CD4-positive, CD25-positive, alpha-beta regulatory T cell (primary cell): Measurements from ENCODE around the gene DGKZ. TPM values are rescaled to one million over a fixed set of nuclear protein-coding genes. Genes with fewer than 3 reads are reported as not detected.

Source experiments
- ATAC-seq, 2 donors: fragments of 150-1000 bp; cut with Tn5 transposase; one replicate each; pipeline ENCODE4 v1.10.0; 2021; ENCODE audit warnings: low read depth in 2 of 2, moderate number of reproducible peaks in 2 of 2, moderate library complexity in 1 of 2
- DNase-seq, 3 donors: peaks; one replicate each; pipeline versions ENCODE4 v3.0.0 to v3.0.0-alpha.2; 2012 to 2022; ENCODE audit warnings: mixed read lengths in 1 of 3
- H3K27ac ChIP-seq: one replicate; pipeline ENCODE4 v1.7.0; 2013; ENCODE audit warnings: mild to moderate bottlenecking, low read length; ENCODE audit not compliant: insufficient read depth, poor library complexity, severe bottlenecking
- H3K27me3 ChIP-seq: one replicate; pipeline ENCODE4 v1.7.0; 2013; ENCODE audit warnings: low read length; ENCODE audit not compliant: control insufficient read depth, insufficient read depth
- H3K36me3 ChIP-seq: one replicate; pipeline ENCODE4 v1.7.0; 2013; ENCODE audit warnings: mild to moderate bottlenecking, low read length, moderate library complexity; ENCODE audit not compliant: control insufficient read depth, insufficient read depth
- H3K4me1 ChIP-seq: 2 replicates; pipeline ENCODE4 v1.7.0; 2013; ENCODE audit warnings: mild to moderate bottlenecking, low read length; ENCODE audit not compliant: insufficient read depth, control insufficient read depth, poor library complexity, severe bottlenecking
- H3K4me3 ChIP-seq: one replicate; pipeline ENCODE4 v1.7.0; 2013; ENCODE audit warnings: low read depth, mild to moderate bottlenecking, low read length, moderate library complexity
- H3K9me3 ChIP-seq, 2 experiments: 1 replicate in 1 of 2; 2 replicates in 1 of 2; pipeline ENCODE4 v1.7.0; 2013; ENCODE audit warnings: low read length in 2 of 2, mild to moderate bottlenecking in 1 of 2, moderate library complexity in 1 of 2; ENCODE audit not compliant: control insufficient read depth in 2 of 2
- H3K27ac Mint-ChIP-seq, 3 donors: one replicate each; pipeline ENCODE4 v1.8.0; 2020 to 2022; ENCODE audit warnings: mild to moderate bottlenecking in 3 of 3, mixed read lengths in 3 of 3, moderate library complexity in 2 of 3
- H3K27me3 Mint-ChIP-seq: one replicate; pipeline ENCODE4 v1.8.0; 2022; ENCODE audit warnings: mild to moderate bottlenecking, mixed read lengths
- H3K36me3 Mint-ChIP-seq: one replicate; pipeline ENCODE4 v1.8.0; 2020; ENCODE audit warnings: mixed read lengths
- H3K4me1 Mint-ChIP-seq, 4 donors: one replicate each; pipeline ENCODE4 v1.8.0; 2020 to 2022; ENCODE audit warnings: mixed read lengths in 4 of 4, mild to moderate bottlenecking in 1 of 4
- H3K4me3 Mint-ChIP-seq, 4 donors: one replicate each; pipeline ENCODE4 v1.8.0; 2020 to 2022; ENCODE audit warnings: mild to moderate bottlenecking in 4 of 4, mixed read lengths in 4 of 4, moderate library complexity in 3 of 4
- H3K9me3 Mint-ChIP-seq, 7 donors: one replicate each; pipeline ENCODE4 v1.8.0; 2020 to 2022; ENCODE audit warnings: mixed read lengths in 7 of 7, mild to moderate bottlenecking in 3 of 7, moderate library complexity in 2 of 7
- polyA plus RNA-seq, 4 donors: library from polyadenylated mRNA; unstranded; fragments of 300-500 nt; fragmentation: Illumina TruSeq; gene quantifications; one replicate each; pipeline ENCODE4 v1.2.3, GENCODE V29; 2021
- total RNA-seq: library from RNA; stranded (reverse); gene quantifications from one replicate; pipeline ENCODE4 v1.2.3, GENCODE V29; 2022

The DGKZ gene
- total and polyA plus RNA-seq, 5 donors from 2014 or later = 36.6 to 234 (median 46.3) TPM

DNA sequence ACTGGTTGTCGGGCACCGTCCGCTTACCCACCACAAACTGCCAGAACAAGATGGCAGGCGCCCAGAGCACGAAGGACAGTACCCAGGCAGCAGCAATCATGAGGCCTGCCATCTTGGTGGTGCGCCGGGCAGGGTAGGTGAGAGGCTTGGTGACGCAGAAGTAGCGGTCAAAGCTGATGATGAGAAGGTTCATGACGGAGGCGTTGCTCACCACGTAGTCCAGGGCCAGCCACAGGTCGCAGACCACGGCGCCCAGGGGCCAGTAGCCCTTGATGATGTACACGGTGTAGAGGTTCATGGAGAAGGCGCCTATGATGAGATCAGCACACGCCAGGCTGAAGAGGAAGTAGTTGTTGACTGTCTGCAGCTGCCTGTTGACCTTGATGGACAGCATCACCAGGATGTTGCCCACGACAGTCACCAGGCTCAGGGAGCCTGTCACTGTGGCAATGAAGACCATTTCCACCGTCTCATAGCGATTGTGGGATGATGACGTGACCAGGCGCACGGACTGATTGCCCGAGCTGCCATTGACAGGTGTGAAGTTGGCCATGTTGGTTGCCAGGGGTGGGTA lies 38.8 kb downstream of the DGKZ start:
- Histone ChIP-seq H3K4me3 (no peak overlapping the region), H3K27me3 (peaks cover 25% of the 10 kb centered on the region), H3K9me3 (no peaks in the 10 kb centered on the region), H3K36me3 (no peaks in the 10 kb centered on the region), H3K4me1 (peaks cover 35% of the 10 kb centered on the region), H3K27ac (no peak overlapping the region)
- Mint-ChIP-seq H3K4me1 (peaks cover 0 to 32% (median 3%) of the 10 kb centered on the region in 4 donors), H3K4me3 (peak overlapping the region in 1 of 4 donors; percentile 34), H3K36me3 (no peaks in the 10 kb centered on the region), H3K27ac (no peak overlapping the region), H3K9me3 (peaks cover 0 to 3% (median 0%) of the 10 kb centered on the region in 7 donors), H3K27me3 (peaks cover 64% of the 10 kb centered on the region)
- DNase-seq = no peak
- no peak for ATAC-seq

DNA sequence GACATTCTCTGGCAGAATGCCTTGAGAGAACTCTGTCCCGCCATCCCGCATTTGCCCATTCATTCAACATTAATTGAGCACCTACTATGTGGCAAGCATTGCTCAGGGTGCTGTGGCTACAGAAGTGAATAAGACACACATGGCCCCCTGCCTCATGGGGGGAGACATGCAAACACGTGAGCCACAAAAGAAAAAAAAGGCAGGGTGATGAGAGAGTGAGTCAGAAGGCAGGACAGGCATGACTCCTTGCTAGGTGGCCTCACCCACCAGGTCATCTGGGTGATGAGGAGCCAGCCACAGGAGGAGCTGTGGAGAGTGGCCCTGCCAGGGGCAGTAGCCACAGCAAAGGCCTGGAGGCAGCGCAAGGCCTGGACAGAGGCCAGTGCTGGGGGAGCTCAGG lies 39.4 kb downstream of the DGKZ start:
- ATAC-seq = no peak
- Histone ChIP-seq H3K36me3 (no peaks in the 10 kb centered on the region), H3K27me3 (peaks cover 25% of the 10 kb centered on the region), H3K9me3 (no peaks in the 10 kb centered on the region), H3K4me1 (peaks cover 38% of the 10 kb centered on the region), H3K27ac (no peak overlapping the region), H3K4me3 (no peak overlapping the region)
- Mint-ChIP-seq H3K36me3 (no peaks in the 10 kb centered on the region), H3K4me3 (peak overlapping the region in 1 of 4 donors; percentile 34), H3K4me1 (peaks cover 0 to 32% (median 3%) of the 10 kb centered on the region in 4 donors), H3K9me3 (peaks cover 0 to 3% (median 0%) of the 10 kb centered on the region in 7 donors), H3K27ac (peak overlapping the region in 1 of 3 donors; percentile 59), H3K27me3 (peaks cover 64% of the 10 kb centered on the region)
- no peak for DNase-seq

DNA sequence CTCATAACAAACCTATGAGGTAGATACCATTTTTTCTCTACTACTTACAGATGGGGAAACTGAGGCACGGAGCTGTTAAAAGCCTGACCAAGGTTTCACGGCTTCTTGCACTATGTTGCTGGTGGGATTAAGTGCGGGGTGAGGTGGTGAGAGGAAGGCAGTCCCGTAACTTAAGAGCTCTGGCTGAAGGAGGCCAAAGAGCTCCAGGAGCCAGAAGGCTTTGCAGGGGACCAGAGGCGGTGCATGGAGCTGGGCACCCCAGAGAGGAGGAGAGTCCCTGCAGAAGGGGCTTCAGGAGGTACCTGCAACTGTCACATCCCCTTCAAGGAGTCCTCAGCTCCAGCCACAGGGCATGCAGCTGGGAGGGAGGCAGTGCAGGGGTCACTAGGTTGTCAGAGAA lies 40.2 kb downstream of the DGKZ start:
- H3K4me1 ChIP-seq = peaks cover 38% of the 10 kb centered on the region
- no peaks in the 10 kb centered on the region for H3K9me3 ChIP-seq
- Mint-ChIP-seq H3K27ac (no peak overlapping the region), H3K36me3 (no peaks in the 10 kb centered on the region), H3K4me1 (peaks cover 0 to 27% (median 3%) of the 10 kb centered on the region in 4 donors), H3K27me3 (peaks cover 58% of the 10 kb centered on the region), H3K9me3 (peaks cover 0 to 3% (median 0%) of the 10 kb centered on the region in 7 donors), H3K4me3 (peak overlapping the region in 1 of 4 donors; percentile 65)
- DNase-seq = no peak
- no peak overlapping the region for H3K27ac ChIP-seq
- H3K36me3 ChIP-seq = no peaks in the 10 kb centered on the region
- no peak overlapping the region for H3K4me3 ChIP-seq
- peaks cover 25% of the 10 kb centered on the region for H3K27me3 ChIP-seq
- no peak for ATAC-seq

DNA sequence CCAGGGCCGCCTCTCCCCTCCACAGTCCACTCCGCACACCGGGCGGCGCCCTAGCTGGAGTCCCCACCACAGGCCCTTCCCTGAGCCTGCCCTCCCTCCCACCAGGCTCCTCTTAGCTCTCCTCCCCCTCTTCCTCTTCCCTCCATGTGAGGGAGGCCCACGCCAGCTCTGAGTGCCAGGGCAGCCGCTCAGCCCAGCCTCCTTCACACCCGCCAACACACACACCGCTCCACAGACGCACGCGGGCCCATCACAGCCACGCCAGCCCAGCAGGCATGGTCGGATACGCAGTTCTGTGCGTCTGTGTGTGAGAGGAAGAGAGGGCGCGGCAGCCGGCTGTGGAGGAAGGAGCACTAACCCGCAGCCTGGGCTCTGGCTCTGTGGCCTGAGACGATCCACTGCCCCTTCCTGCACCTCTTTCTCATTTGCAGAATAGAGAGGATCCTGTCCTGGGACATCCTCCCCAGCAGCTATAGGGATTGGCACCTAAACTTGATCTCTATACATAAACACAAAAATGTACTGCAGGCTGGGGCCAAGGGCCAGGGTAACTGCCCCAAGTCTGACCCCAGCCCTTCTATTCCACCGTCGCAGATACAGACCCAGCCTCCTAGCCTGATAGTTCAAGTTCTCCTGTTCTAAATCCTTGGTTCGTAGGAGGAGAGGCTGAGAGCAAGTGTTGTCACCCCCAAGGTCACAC lies 40.8 kb downstream of the DGKZ start:
- Mint-ChIP-seq H3K9me3 (peaks cover 0 to 6% (median 0%) of the 10 kb centered on the region in 7 donors), H3K27ac (no peak overlapping the region), H3K4me1 (peaks cover 0 to 33% (median 9%) of the 10 kb centered on the region in 4 donors), H3K27me3 (peaks cover 63% of the 10 kb centered on the region), H3K36me3 (no peaks in the 10 kb centered on the region), H3K4me3 (peak overlapping the region in 2 of 4 donors; percentile 33 to 72)
- Histone ChIP-seq H3K4me1 (peaks cover 40% of the 10 kb centered on the region), H3K27ac (no peak overlapping the region), H3K9me3 (no peaks in the 10 kb centered on the region), H3K4me3 (no peak overlapping the region), H3K27me3 (peaks cover 22% of the 10 kb centered on the region), H3K36me3 (no peaks in the 10 kb centered on the region)
- ATAC-seq (no peak), DNase-seq (peak in 1 of 3 donors; percentile 41)

DNA sequence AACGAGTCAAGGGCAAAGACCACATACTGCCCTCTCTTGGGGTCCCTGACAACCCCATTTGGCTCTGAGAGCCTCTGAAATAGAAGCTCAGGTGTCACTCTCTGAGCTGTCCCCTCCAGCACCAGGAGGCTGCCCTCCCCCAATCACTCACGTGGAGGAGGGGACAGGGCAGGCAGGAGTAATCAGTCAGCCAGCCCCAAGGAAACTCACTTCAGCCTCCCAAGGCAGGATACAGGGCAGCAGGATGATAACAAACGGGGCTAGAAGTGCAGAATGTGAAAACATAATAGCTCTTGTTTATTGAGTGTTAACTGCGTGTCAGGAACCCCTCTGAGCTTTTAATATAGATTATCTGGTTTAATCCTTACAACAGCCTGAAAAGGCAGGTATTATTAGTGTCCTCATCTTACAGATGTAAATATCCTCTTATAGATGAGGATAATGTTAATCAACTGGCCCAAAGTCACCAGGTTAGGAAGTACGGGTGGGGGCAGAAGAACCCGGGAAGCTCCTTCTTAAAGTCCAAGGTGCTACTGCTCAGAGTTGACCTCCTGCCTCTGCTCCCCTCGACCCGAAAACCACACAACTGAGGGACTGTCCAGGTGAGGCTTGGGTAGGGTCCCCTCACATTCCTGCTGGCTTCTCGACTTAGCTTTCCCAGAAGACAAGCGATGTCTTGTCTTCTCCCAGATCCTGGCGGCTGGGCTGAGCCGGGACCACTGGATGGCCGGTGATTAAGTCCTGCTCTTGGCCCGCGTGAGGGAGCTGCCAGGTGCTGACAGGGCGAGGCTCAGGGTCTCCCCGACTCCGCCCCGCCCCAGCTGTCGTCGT lies 41.6 kb downstream of the DGKZ start:
- no peaks in the 10 kb centered on the region for H3K36me3 ChIP-seq
- peaks cover 0 to 36% (median 10%) of the 10 kb centered on the region in 4 donors for H3K4me1 Mint-ChIP-seq
- H3K27me3 ChIP-seq = peaks cover 22% of the 10 kb centered on the region
- H3K27me3 Mint-ChIP-seq = peaks cover 61% of the 10 kb centered on the region
- H3K9me3 Mint-ChIP-seq = peaks cover 0 to 6% (median 0%) of the 10 kb centered on the region in 7 donors
- H3K27ac Mint-ChIP-seq = no peak overlapping the region
- no peaks in the 10 kb centered on the region for H3K9me3 ChIP-seq
- ATAC-seq (no peak), DNase-seq (no peak)
- H3K36me3 Mint-ChIP-seq = no peaks in the 10 kb centered on the region
- peak overlapping the region in 1 of 4 donors; percentile 72 for H3K4me3 Mint-ChIP-seq
- H3K4me1 ChIP-seq = peaks cover 42% of the 10 kb centered on the region
- H3K4me3 ChIP-seq = no peak overlapping the region
- H3K27ac ChIP-seq = no peak overlapping the region

DNA sequence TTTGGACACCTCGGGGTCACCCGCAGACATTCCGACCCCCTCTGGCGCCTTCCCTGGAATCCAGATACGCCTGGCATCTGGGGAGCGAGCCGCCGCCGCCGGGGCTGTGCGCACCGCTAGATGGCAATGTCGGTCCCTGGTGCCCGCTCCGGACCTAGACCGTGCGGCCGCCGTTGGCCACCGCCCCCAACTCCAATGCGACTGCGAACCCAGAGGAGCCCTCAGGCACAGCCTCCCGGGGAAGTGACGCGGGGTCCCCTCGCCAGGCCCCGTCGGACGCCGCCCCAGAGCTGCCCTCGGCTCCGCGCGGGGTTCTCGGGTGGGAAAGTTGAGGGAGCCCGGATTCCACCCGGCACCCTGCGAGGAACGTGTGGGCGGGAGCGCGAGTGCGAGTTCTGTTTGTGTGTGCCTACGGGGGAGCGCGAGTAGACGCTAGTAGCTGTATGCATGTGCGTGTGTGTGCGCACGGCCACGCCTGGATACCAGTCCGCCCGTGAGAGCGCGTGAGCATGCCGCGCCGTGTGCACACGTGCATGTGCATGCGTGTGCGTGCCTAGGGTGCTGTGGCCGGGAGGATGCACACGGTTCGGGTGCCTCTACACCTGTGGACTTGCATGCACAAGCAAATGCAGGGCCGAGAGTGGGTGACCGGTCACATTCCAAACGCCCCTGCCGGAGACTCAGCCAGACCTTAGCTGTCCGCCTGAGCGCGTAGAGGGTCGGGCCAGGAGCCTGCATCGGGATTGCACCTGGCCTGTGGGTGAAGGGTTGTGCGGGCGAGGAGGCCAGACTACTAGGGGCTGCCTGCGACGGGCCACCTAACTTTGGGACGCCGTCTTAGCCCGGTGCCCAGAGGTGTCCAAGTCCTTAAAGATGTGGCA lies 42.4 kb downstream of the DGKZ start:
- Mint-ChIP-seq H3K4me1 (peaks cover 0 to 36% (median 10%) of the 10 kb centered on the region in 4 donors), H3K4me3 (peak overlapping the region; percentile 12 to 50 (median 33)), H3K9me3 (peaks cover 0 to 8% (median 0%) of the 10 kb centered on the region in 7 donors), H3K27me3 (peaks cover 62% of the 10 kb centered on the region), H3K36me3 (no peaks in the 10 kb centered on the region), H3K27ac (no peak overlapping the region)
- no peaks in the 10 kb centered on the region for H3K36me3 ChIP-seq
- no peak overlapping the region for H3K27ac ChIP-seq
- H3K27me3 ChIP-seq = peaks cover 22% of the 10 kb centered on the region
- no peaks in the 10 kb centered on the region for H3K9me3 ChIP-seq
- no peak overlapping the region for H3K4me3 ChIP-seq
- DNase-seq (peak in 1 of 3 donors; percentile 47), ATAC-seq (peak in 1 of 2 donors; percentile 23)
- H3K4me1 ChIP-seq = peaks cover 42% of the 10 kb centered on the region
